H9 (cell line): ENCODE data around the gene GFOD2. TPM values are rescaled to one million over a fixed set of nuclear protein-coding genes. Genes with fewer than 3 reads are reported as not detected.

Source experiments
- DNase-seq: peaks from one replicate; pipeline ENCODE4 v3.0.0-alpha.2; 2017
- H2AFZ ChIP-seq: one replicate; pipeline ENCODE4 v1.6.1; 2013; ENCODE audit warnings: mild to moderate bottlenecking, low read length, control low read depth, moderate library complexity
- H2AK5ac ChIP-seq: 2 replicates; pipeline ENCODE4 v1.6.1; 2013; ENCODE audit warnings: low read length, control low read depth, mixed read lengths; ENCODE audit not compliant: insufficient read length
- H2BK120ac ChIP-seq: one replicate; pipeline ENCODE4 v1.6.1; 2013; ENCODE audit warnings: low read depth, mild to moderate bottlenecking, low read length, control low read depth, inconsistent platforms; ENCODE audit not compliant: poor library complexity, severe bottlenecking
- H2BK12ac ChIP-seq: 2 replicates; pipeline ENCODE4 v1.6.1; 2013; ENCODE audit warnings: low read length, control low read depth, mixed read lengths, low read depth; ENCODE audit not compliant: insufficient read length
- H2BK15ac ChIP-seq: 2 replicates; pipeline ENCODE4 v1.6.1; 2013; ENCODE audit warnings: low read depth, low read length, control low read depth
- H2BK20ac ChIP-seq: one replicate; pipeline ENCODE4 v1.6.1; 2013; ENCODE audit warnings: low read depth, mild to moderate bottlenecking, low read length, control low read depth, inconsistent platforms; ENCODE audit not compliant: poor library complexity, severe bottlenecking
- H2BK5ac ChIP-seq: 2 replicates; pipeline ENCODE4 v1.6.1; 2013; ENCODE audit warnings: low read length, control low read depth, mixed read lengths; ENCODE audit not compliant: insufficient read length
- H3K14ac ChIP-seq: 2 replicates; pipeline ENCODE4 v1.6.1; 2013; ENCODE audit warnings: low read length, control low read depth; ENCODE audit not compliant: insufficient read depth
- H3K18ac ChIP-seq: 2 replicates; pipeline ENCODE4 v1.6.1; 2013; ENCODE audit warnings: low read depth, mild to moderate bottlenecking, mixed read lengths, low read length, control low read depth; ENCODE audit not compliant: insufficient read length
- H3K23ac ChIP-seq: 2 replicates; pipeline ENCODE4 v1.6.1; 2013; ENCODE audit warnings: low read length, control low read depth, mixed read lengths, low read depth; ENCODE audit not compliant: insufficient read length
- H3K23me2 ChIP-seq: 2 replicates; pipeline ENCODE4 v1.6.1; 2013; ENCODE audit warnings: low read depth, mild to moderate bottlenecking, mixed read lengths, low read length, control low read depth; ENCODE audit not compliant: insufficient read length, poor library complexity, severe bottlenecking
- H3K27ac ChIP-seq: 2 replicates; pipeline ENCODE4 v1.5.1; 2013; ENCODE audit warnings: low read length, control low read depth, mixed read lengths, low read depth; ENCODE audit not compliant: insufficient read length
- H3K27me3 ChIP-seq: 2 replicates; pipeline ENCODE4 v1.6.1; 2013; ENCODE audit warnings: low read length, control low read depth, inconsistent platforms; ENCODE audit not compliant: insufficient read depth
- H3K4ac ChIP-seq: 2 replicates; pipeline ENCODE4 v1.6.1; 2013; ENCODE audit warnings: low read depth, mild to moderate bottlenecking, control low read depth, inconsistent platforms, low read length, moderate library complexity
- H3K4me1 ChIP-seq: 2 replicates; pipeline ENCODE4 v1.6.1; 2013; ENCODE audit warnings: low read length, control low read depth, inconsistent platforms; ENCODE audit not compliant: insufficient read depth
- H3K4me2 ChIP-seq: 2 replicates; pipeline ENCODE4 v1.6.1; 2013; ENCODE audit warnings: low read length, control low read depth, mixed read lengths; ENCODE audit not compliant: insufficient read length, insufficient read depth
- H3K56ac ChIP-seq: 2 replicates; pipeline ENCODE4 v1.6.1; 2013; ENCODE audit warnings: low read depth, mild to moderate bottlenecking, mixed read lengths, low read length, control low read depth; ENCODE audit not compliant: insufficient read length
- H3K79me1 ChIP-seq: 2 replicates; pipeline ENCODE4 v1.6.1; 2013; ENCODE audit warnings: low read depth, mild to moderate bottlenecking, moderate library complexity, low read length, control low read depth, inconsistent platforms; ENCODE audit not compliant: insufficient read depth, poor library complexity, severe bottlenecking
- H3K79me2 ChIP-seq: 2 replicates; pipeline ENCODE4 v1.6.1; 2013; ENCODE audit warnings: low read length, control low read depth, inconsistent platforms; ENCODE audit not compliant: insufficient read depth
- H3K9ac ChIP-seq: 2 replicates; pipeline ENCODE4 v1.6.1; 2013; ENCODE audit warnings: low read length, control low read depth, mixed read lengths; ENCODE audit not compliant: insufficient read length; ENCODE audit errors: extremely low read depth
- H3K9me3 ChIP-seq: one replicate; pipeline ENCODE4 v1.6.1; 2013; ENCODE audit warnings: low read depth, low read length, inconsistent platforms; ENCODE audit not compliant: control insufficient read depth
- H3T11ph ChIP-seq: one replicate; pipeline ENCODE4 v1.6.1; 2013; ENCODE audit warnings: mild to moderate bottlenecking, low read length, control low read depth, inconsistent platforms
- H4K20me1 ChIP-seq: one replicate; pipeline ENCODE4 v1.6.1; 2013; ENCODE audit not compliant: control insufficient read depth, insufficient read length, insufficient read depth
- H4K5ac ChIP-seq: 2 replicates; pipeline ENCODE4 v1.6.1; 2013; ENCODE audit warnings: low read depth, mild to moderate bottlenecking, mixed read lengths, low read length, control low read depth; ENCODE audit not compliant: insufficient read length
- H4K8ac ChIP-seq: replicated peaks from 2 replicates; pipeline ENCODE4 v1.6.1; 2013; ENCODE audit warnings: low read length, control low read depth, mixed read lengths, low read depth; ENCODE audit not compliant: insufficient read length
- H4K91ac ChIP-seq: 2 replicates; pipeline ENCODE4 v1.6.1; 2013; ENCODE audit warnings: low read depth, mild to moderate bottlenecking, moderate library complexity, mixed read lengths, low read length, control low read depth; ENCODE audit not compliant: insufficient read length
- H3K27ac Mint-ChIP-seq, 3 experiments: 2 replicates in 2 of 3; 3 replicates in 1 of 3; pipeline ENCODE4 v1.8.0; 2020 to 2021; ENCODE audit warnings: mixed read lengths in 3 of 3, mild to moderate bottlenecking in 1 of 3, moderate library complexity in 1 of 3
- H3K27me3 Mint-ChIP-seq: 2 replicates; pipeline ENCODE4 v1.8.0; 2021; ENCODE audit warnings: low read depth, mild to moderate bottlenecking, moderate library complexity, mixed read lengths
- H3K36me3 Mint-ChIP-seq, 3 experiments: 2 replicates in 2 of 3; 3 replicates in 1 of 3; pipeline ENCODE4 v1.8.0; 2020 to 2021; ENCODE audit warnings: low read depth in 3 of 3, mixed read lengths in 3 of 3; ENCODE audit not compliant: insufficient read depth in 1 of 3
- H3K4me1 Mint-ChIP-seq, 2 experiments: 2 replicates each; pipeline ENCODE4 v1.8.0; 2020; ENCODE audit warnings: mixed read lengths in 2 of 2
- H3K4me3 Mint-ChIP-seq, 2 experiments: 2 replicates in 1 of 2; 3 replicates in 1 of 2; pipeline ENCODE4 v1.8.0; 2020 to 2021; ENCODE audit warnings: mild to moderate bottlenecking in 2 of 2, mixed read lengths in 2 of 2, moderate library complexity in 1 of 2
- H3K9me3 Mint-ChIP-seq, 2 experiments: 2 replicates in 1 of 2; 3 replicates in 1 of 2; pipeline ENCODE4 v1.8.0; 2020; ENCODE audit warnings: mild to moderate bottlenecking in 2 of 2, mixed read lengths in 2 of 2, moderate library complexity in 1 of 2
- CTCF ChIP-seq: fragments of 200-600 bp; sonication (generic); conservative IDR thresholded peaks from 3 replicates; pipeline ENCODE4 v1.8.0; 2021; ENCODE audit warnings: antibody characterized with exemption, mild to moderate bottlenecking
- WGBS: extraction: QIAGEN DNeasy Blood & Tissue Kit; methylation state at CpG from one replicate; pipeline ENCODE4 v1.1.7; 2013; ENCODE audit warnings: missing lambda C conversion rate, low lambda C conversion rate, mixed read lengths; ENCODE audit not compliant: insufficient read length; ENCODE audit errors: extremely low coverage; 5-methylcytosine and 5-hydroxymethylcytosine counted together
- total RNA-seq: library from RNA; stranded (reverse); gene quantifications from 2 replicates; pipeline ENCODE4 v1.2.1, GENCODE V29; 2021

GFOD2 gene
- total RNA-seq, 1 experiment from 2014 or later: 21.8 TPM

DNA sequence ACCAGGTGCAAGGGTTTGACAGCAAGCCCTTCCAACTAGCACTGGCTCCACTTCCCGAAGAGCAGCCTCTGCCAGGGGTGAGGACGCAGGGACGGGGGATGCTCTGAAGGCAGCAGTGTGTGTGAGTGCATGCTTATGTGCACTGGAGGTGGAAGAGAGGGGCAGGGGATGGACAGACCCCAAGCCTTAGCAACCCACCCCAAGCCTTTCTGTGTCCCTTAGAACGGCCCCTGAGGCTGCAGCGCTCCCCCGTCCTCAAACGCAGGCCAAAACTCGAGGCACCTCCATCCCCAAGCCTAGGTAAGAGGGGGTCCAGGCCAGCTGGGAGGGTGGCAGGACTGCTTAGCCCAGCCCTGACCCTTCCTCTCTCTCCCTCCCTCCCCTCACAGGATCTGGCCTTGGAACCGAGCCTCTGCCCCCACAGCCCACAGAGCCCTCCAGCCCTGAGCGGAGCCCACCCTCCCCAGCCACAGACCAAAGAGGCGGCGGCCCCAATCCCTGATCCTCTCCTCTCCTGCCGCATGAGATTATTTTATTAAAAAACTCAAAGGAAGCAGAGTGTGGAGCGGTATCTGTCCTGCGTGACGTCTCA lies 62.0 kb downstream of the GFOD2 start:
- H3K36me3 Mint-ChIP-seq: peaks cover 10 to 29% (median 18%) of the 10 kb centered on the region in 3 experiments
- Histone ChIP-seq H4K8ac (no peak overlapping the region), H3K4me1 (no peaks in the 10 kb centered on the region), H3K56ac (no peak overlapping the region), H2BK20ac (no peak overlapping the region), H2AFZ (no peak overlapping the region), H2BK5ac (no peak overlapping the region), H4K91ac (no peak overlapping the region), H3K23me2 (peaks cover 15% of the 10 kb centered on the region), H3K27ac (no peak overlapping the region), H2AK5ac (no peak overlapping the region), H3K18ac (no peak overlapping the region), H3K27me3 (no peaks in the 10 kb centered on the region; the same call in 1 of the 2 replicates), H3K79me1 (no peaks in the 10 kb centered on the region), H3K14ac (no peak overlapping the region), H2BK15ac (no peak overlapping the region), H3K9me3 (no peaks in the 10 kb centered on the region), H3K79me2 (no peaks in the 10 kb centered on the region), H2BK12ac (no peak overlapping the region), H3K23ac (no peak overlapping the region), H3K4me2 (no peak overlapping the region), H3K4ac (no peak overlapping the region), H3T11ph (no peak overlapping the region), H2BK120ac (no peak overlapping the region), H4K5ac (no peak overlapping the region), H3K9ac (no peak overlapping the region), H4K20me1 (no peaks in the 10 kb centered on the region)
- no peak for DNase-seq
- no peak for TF ChIP-seq CTCF
- no CpG with 5 or more reads among the region's 16 CpGs for WGBS
- H3K9me3 Mint-ChIP-seq: no peaks in the 10 kb centered on the region; a peak in 1 of 5 replicates
- H3K4me3 Mint-ChIP-seq: peak overlapping the region in 1 of 2 experiments; percentile 42; a peak in 1 of 5 replicates
- H3K27me3 Mint-ChIP-seq: peaks cover 4% of the 10 kb centered on the region
- H3K27ac Mint-ChIP-seq: no peak overlapping the region
- peaks cover 12 to 20% of the 10 kb centered on the region in 2 experiments for H3K4me1 Mint-ChIP-seq
